UCSD-AML1 (cell line): ENCODE results near the gene PPIE.

Experiments used
- DNase-seq: peaks from one replicate; lab custom pipeline; 2025; ENCODE audit not compliant: unreplicated experiment; lab: John Stamatoyannopoulos, UW

Gene PPIE

DNA sequence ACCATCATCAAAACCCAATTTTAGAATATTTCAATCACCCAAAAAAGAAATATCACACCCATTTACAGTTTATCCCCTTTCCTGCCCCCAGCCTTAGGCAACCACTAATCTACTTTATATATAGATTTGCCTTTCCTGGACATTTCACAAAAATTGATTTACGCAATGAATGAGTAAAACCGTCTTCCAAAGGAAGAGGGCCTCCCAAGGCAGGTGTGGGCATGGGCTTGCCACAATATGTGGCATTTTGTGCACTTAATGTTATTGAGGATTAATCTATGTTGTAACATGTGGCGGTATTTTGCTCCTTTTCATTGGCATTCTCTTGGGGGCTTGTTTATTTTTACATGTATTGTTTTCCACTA, 61.8 kb downstream of the PPIE start:
- DNase-seq = no peak

DNA sequence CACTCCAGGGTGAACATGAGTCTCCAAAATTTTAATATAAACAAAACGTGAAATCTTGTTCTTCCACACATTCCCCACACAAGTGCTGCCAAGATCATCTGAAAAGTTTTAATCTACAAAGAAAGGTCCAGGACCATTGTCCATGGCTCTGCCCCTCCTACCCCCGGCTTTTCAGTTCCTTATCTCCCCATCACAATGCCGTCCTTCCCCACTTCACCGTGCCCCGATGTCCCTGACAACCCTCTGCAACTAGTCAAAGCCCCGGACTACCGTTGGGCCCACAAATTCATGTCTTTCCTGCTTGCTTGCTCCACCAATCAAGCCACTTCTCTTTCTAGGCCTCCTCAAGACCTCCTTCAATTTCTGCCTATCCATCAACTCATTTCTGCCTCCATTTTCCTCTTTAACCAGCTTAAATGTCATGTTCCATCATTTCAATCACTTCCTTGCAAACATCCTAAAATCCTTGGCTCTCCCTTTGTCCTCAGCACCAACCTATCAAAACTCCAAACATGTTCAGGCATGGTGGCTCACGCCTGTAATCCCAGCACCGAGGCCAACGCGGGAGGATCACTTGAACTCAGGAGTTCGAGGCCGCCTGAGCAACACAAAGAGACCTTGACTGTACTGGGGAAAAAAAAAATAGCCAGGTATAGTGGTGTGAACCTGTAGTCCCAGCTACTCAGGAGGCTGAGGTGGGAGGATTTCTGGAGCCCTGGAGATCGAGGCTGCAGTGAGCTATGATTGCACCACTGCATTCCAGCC, 64.0 kb downstream of the PPIE start:
- no peak for DNase-seq

DNA sequence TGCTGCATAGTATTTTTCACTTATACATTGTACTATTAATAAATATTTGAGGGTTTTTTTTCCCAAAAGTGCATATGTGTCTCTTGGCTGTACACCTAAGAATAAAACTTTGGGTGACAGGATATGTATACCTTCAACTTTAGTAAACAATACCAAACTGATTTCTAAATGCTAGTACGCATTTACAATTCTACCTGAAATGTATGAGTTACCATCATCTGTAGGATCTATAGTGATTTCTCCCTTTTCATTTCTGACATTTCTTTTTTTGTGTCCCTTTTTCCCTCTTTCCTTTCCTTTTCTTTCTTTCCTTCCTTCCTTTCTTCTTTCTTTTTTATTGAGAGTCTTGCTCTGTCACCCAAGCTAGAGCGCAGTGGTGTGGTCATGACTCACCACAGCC, 66.7 kb downstream of the PPIE start:
- no peak for DNase-seq

DNA sequence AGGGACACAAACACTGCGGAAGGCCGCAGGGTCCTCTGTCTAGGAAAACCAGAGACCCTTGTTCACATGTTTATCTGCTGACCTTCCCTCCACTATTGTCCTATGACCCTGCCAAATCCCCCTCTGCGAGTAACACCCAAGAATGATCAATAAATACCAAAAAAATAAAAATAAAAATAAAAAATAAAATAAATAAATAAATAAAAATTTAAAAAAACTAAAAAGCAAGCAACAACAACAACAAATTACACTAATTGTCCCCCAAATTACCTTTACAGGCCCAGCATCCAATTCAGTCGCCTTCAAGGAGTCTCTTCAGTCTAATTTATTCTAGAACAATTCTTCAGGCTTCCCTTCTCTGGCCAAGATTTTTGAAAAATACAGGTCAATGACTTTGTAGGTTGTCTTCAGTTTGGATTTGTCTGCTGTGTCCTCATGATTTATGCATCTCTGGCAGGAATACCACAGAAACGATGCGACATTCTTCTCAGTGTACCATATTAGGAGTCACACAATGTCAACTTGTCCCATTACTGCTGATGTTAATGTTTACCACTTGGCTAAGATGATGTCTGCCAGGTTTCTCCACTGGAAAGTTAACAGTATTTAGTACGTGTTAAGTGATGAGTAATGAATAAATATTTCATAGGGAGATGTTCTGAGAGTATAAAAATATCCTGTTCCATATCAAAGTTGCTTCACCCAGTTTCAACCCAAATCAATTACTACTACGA, 70.3 kb downstream of the PPIE start:
- DNase-seq = no peak

DNA sequence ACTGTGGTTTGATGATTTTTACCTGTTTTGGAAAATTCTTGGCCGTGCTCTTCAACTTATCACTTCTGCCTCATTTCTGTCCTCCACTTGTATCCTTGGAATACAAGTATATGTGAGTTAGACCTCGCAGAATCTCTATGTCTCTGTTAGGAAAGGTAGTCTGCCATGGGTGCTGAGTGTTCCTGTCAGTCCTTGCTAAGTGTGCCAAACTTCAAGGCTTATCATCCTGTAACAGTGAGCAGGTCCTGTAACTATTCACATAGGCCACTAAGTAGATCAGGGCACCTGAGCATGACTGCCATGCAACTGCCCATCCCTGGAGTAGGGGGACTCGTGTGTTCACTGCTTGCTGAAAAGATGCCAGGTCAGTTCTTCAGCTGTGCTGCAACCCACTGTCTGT, 74.2 kb downstream of the PPIE start:
- DNase-seq = no peak
